WTC11 (cell line): Measurements from ENCODE around the gene ZNF579. TPM values are rescaled to one million over a fixed set of nuclear protein-coding genes. Genes with fewer than 3 reads are reported as not detected.

Experiments used
- AFF4 ChIP-seq: sonication (generic); formaldehyde crosslinking; IDR thresholded peaks from 2 replicates; pipeline ENCODE4 v1.8.1; 2023; ENCODE audit warnings: mild to moderate bottlenecking, missing genetic modification reagents, borderline replicate concordance
- AR ChIP-seq: fragments of 250-450 bp; sonication (Bioruptor Pico); IDR thresholded peaks from 2 replicates; pipeline ENCODE4 v1.9.0; 2021; ENCODE audit warnings: mild to moderate bottlenecking
- ATF1 ChIP-seq: sonication (generic); formaldehyde crosslinking; IDR thresholded peaks from 2 replicates; pipeline ENCODE4 v1.8.1; 2023; ENCODE audit warnings: mild to moderate bottlenecking, moderate library complexity, missing genetic modification reagents
- ATF3 ChIP-seq: sonication (generic); formaldehyde crosslinking; conservative IDR thresholded peaks from 2 replicates; pipeline ENCODE4 v1.8.1; 2022; ENCODE audit warnings: mild to moderate bottlenecking, missing genetic modification reagents
- CDX4 ChIP-seq: fragments of 250-450 bp; sonication (Bioruptor Pico); IDR thresholded peaks from 2 replicates; pipeline ENCODE4 v1.9.0; 2021; ENCODE audit warnings: moderate library complexity, mild to moderate bottlenecking, inconsistent platforms, borderline replicate concordance
- ESRRA ChIP-seq: sonication (generic); formaldehyde crosslinking; IDR thresholded peaks from 2 replicates; pipeline ENCODE4 v1.8.1; 2022; ENCODE audit warnings: mild to moderate bottlenecking, missing genetic modification reagents, borderline replicate concordance
- FOXK1 ChIP-seq: sonication (generic); formaldehyde crosslinking; IDR thresholded peaks from 2 replicates; pipeline ENCODE4 v1.8.0; 2022; ENCODE audit warnings: mild to moderate bottlenecking, moderate library complexity, missing genetic modification reagents
- JUN ChIP-seq: sonication (generic); formaldehyde crosslinking; IDR thresholded peaks from 2 replicates; pipeline ENCODE4 v1.8.0; 2023; ENCODE audit warnings: mild to moderate bottlenecking, missing genetic modification reagents
- MYBL2 ChIP-seq: sonication (generic); formaldehyde crosslinking; IDR thresholded peaks from 2 replicates; pipeline ENCODE4 v1.8.1; 2023; ENCODE audit warnings: mild to moderate bottlenecking, moderate library complexity, missing genetic modification reagents
- NR3C1 ChIP-seq: sonication (generic); formaldehyde crosslinking; conservative IDR thresholded peaks from 2 replicates; pipeline ENCODE4 v1.8.1; 2023; ENCODE audit warnings: low read depth, mild to moderate bottlenecking, missing genetic modification reagents
- TCF7 ChIP-seq: sonication (generic); formaldehyde crosslinking; IDR thresholded peaks from 2 replicates; pipeline ENCODE4 v1.8.0; 2022; ENCODE audit warnings: mild to moderate bottlenecking, low read depth, missing genetic modification reagents, moderate library complexity
- TEAD1 ChIP-seq: sonication (generic); formaldehyde crosslinking; IDR thresholded peaks from 2 replicates; pipeline ENCODE4 v1.8.0; 2022; ENCODE audit warnings: mild to moderate bottlenecking, missing genetic modification reagents
- TEAD4 ChIP-seq: sonication (generic); formaldehyde crosslinking; IDR thresholded peaks from 2 replicates; pipeline ENCODE4 v1.8.0; 2022; ENCODE audit warnings: mild to moderate bottlenecking, missing genetic modification reagents
- TP53 ChIP-seq: sonication (generic); formaldehyde crosslinking; IDR thresholded peaks from 2 replicates; pipeline ENCODE4 v1.8.1; 2023; ENCODE audit warnings: mild to moderate bottlenecking, missing genetic modification reagents
- ZNF121 ChIP-seq: sonication (generic); formaldehyde crosslinking; IDR thresholded peaks from 2 replicates; pipeline ENCODE4 v1.8.0; 2023; ENCODE audit warnings: missing genetic modification reagents
- ZNF138 ChIP-seq: sonication (generic); formaldehyde crosslinking; conservative IDR thresholded peaks from 2 replicates; pipeline ENCODE4 v1.8.1; 2022; ENCODE audit warnings: mild to moderate bottlenecking, moderate library complexity, missing genetic modification reagents
- ZNF219 ChIP-seq: sonication (generic); formaldehyde crosslinking; IDR thresholded peaks from 2 replicates; pipeline ENCODE4 v1.8.0; 2023; ENCODE audit warnings: missing genetic modification reagents, mild to moderate bottlenecking, borderline replicate concordance
- ZNF317 ChIP-seq: sonication (generic); formaldehyde crosslinking; IDR thresholded peaks from 2 replicates; pipeline ENCODE4 v1.8.1; 2023; ENCODE audit warnings: low read depth, mild to moderate bottlenecking, moderate library complexity, missing genetic modification reagents, borderline replicate concordance
- ZNF396 ChIP-seq: fragments of 250-450 bp; sonication (Bioruptor Pico); IDR thresholded peaks from 2 replicates; pipeline ENCODE4 v1.8.0; 2021; ENCODE audit warnings: mild to moderate bottlenecking, moderate library complexity, borderline replicate concordance
- ZNF671 ChIP-seq: fragments of 250-450 bp; sonication (Bioruptor Pico); IDR thresholded peaks from 2 replicates; pipeline ENCODE4 v1.8.0; 2021; ENCODE audit warnings: mild to moderate bottlenecking
- total RNA-seq: library from RNA; stranded (reverse); gene quantifications from 3 replicates; pipeline ENCODE4 v1.2.3, GENCODE V29; 2021
- TF ChIP-seq, protein P1 (sequence below): sonication (generic); formaldehyde crosslinking; IDR thresholded peaks from 2 replicates; pipeline ENCODE4 v1.8.1; 2023; ENCODE audit warnings: mild to moderate bottlenecking, missing genetic modification reagents
- TF ChIP-seq, protein P2 (sequence below): sonication (generic); formaldehyde crosslinking; IDR thresholded peaks from 2 replicates; pipeline ENCODE4 v1.8.0; 2022; ENCODE audit warnings: mild to moderate bottlenecking, missing genetic modification reagents
- TF ChIP-seq, protein P3 (sequence below): sonication (generic); formaldehyde crosslinking; IDR thresholded peaks from 2 replicates; pipeline ENCODE4 v1.8.0; 2022; ENCODE audit warnings: mild to moderate bottlenecking, missing genetic modification reagents
- TF ChIP-seq, protein P4 (sequence below): sonication (generic); formaldehyde crosslinking; IDR thresholded peaks from 2 replicates; pipeline ENCODE4 v1.8.1; 2022; ENCODE audit warnings: missing genetic modification reagents, borderline replicate concordance

Gene ZNF579
- total RNA-seq, 1 experiment from 2014 or later: 30.0 TPM

DNA sequence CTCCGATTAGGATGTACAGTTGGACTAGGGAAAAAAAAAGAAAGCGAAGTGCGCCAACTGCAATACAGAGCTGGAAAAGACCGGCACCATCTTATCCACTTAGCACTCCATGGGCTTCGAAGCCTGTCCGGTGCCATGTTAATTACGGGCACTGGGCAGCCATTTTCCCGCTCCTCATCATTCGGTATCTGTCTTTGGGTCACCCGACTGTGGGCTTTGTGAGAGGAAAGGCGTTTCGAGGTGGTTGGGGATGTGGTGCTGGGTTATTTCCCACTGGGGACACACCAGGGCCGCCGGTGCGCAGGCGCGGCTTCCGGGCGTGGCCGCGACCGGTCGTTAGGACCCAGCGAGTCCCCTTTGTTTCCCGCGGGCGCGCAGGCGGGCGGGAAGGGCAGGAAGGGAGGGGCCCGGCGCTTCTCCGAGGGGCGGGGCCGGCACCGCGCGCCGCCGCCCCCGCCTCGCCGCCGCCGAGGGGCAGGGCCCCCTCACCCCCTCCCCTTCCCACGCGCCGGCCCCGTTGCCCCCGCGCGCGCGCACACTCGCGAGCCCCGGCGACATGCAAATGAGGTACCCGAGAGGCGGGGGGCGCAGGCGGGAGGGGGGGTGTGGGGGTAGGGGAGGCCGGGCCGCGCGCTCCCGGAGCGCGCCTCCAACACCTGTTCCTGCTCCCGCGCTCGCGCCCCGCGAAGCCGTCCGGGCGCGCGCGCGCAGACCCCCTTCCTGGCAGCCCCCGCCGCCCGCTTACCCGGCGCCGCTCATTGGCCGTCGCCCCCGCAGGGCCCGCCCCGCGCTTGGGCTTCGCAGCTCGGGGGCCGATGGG, 19.4 kb upstream of the ZNF579 start, which contains the start of gene ZNF524 (continued):
- TF ChIP-seq, protein P1, sequence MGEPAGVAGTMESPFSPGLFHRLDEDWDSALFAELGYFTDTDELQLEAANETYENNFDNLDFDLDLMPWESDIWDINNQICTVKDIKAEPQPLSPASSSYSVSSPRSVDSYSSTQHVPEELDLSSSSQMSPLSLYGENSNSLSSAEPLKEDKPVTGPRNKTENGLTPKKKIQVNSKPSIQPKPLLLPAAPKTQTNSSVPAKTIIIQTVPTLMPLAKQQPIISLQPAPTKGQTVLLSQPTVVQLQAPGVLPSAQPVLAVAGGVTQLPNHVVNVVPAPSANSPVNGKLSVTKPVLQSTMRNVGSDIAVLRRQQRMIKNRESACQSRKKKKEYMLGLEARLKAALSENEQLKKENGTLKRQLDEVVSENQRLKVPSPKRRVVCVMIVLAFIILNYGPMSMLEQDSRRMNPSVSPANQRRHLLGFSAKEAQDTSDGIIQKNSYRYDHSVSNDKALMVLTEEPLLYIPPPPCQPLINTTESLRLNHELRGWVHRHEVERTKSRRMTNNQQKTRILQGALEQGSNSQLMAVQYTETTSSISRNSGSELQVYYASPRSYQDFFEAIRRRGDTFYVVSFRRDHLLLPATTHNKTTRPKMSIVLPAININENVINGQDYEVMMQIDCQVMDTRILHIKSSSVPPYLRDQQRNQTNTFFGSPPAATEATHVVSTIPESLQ (CRISPR knock-in tag): no peak
- TF ChIP-seq TEAD4 (CRISPR knock-in tag) (0 out of 2 replicates have a peak, but pooled peaks have one; percentile 19), ZNF317 (CRISPR knock-in tag) (no peak), TEAD1 (CRISPR knock-in tag) (no peak), CDX4 (CRISPR knock-in tag) (no peak), ZNF121 (CRISPR knock-in tag) (no peak), MYBL2 (CRISPR knock-in tag) (no peak), AFF4 (no peak), TP53 (CRISPR knock-in tag) (no peak), ZNF219 (CRISPR knock-in tag) (no peak), TCF7 (CRISPR knock-in tag) (no peak), ATF1 (CRISPR knock-in tag) (no peak), FOXK1 (CRISPR knock-in tag) (peak; percentile 73), ZNF138 (CRISPR knock-in tag) (no peak), NR3C1 (CRISPR knock-in tag) (no peak), ATF3 (CRISPR knock-in tag) (no peak), ZNF396 (CRISPR knock-in tag) (no peak), ZNF671 (no peak), JUN (CRISPR knock-in tag) (no peak), ESRRA (CRISPR knock-in tag) (no peak), AR (0 out of 2 replicates have a peak, but pooled peaks have one; percentile 36)
- TF ChIP-seq, protein P2, sequence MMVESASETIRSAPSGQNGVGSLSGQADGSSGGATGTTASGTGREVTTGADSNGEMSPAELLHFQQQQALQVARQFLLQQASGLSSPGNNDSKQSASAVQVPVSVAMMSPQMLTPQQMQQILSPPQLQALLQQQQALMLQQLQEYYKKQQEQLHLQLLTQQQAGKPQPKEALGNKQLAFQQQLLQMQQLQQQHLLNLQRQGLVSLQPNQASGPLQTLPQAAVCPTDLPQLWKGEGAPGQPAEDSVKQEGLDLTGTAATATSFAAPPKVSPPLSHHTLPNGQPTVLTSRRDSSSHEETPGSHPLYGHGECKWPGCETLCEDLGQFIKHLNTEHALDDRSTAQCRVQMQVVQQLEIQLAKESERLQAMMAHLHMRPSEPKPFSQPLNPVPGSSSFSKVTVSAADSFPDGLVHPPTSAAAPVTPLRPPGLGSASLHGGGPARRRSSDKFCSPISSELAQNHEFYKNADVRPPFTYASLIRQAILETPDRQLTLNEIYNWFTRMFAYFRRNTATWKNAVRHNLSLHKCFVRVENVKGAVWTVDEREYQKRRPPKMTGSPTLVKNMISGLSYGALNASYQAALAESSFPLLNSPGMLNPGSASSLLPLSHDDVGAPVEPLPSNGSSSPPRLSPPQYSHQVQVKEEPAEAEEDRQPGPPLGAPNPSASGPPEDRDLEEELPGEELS (CRISPR knock-in tag): peak; percentile 43; the same call in 1 of the 2 replicates
- TF ChIP-seq, protein P3, sequence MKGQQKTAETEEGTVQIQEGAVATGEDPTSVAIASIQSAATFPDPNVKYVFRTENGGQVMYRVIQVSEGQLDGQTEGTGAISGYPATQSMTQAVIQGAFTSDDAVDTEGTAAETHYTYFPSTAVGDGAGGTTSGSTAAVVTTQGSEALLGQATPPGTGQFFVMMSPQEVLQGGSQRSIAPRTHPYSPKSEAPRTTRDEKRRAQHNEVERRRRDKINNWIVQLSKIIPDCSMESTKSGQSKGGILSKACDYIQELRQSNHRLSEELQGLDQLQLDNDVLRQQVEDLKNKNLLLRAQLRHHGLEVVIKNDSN: 0 out of 2 replicates have a peak, but pooled peaks have one; percentile 15
- TF ChIP-seq, protein P4, sequence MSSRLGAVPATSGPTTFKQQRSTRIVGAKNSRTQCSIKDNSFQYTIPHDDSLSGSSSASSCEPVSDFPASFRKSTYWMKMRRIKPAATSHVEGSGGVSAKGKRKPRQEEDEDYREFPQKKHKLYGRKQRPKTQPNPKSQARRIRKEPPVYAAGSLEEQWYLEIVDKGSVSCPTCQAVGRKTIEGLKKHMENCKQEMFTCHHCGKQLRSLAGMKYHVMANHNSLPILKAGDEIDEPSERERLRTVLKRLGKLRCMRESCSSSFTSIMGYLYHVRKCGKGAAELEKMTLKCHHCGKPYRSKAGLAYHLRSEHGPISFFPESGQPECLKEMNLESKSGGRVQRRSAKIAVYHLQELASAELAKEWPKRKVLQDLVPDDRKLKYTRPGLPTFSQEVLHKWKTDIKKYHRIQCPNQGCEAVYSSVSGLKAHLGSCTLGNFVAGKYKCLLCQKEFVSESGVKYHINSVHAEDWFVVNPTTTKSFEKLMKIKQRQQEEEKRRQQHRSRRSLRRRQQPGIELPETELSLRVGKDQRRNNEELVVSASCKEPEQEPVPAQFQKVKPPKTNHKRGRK (CRISPR knock-in tag): no peak
